IMR-90 (cell line): ENCODE data around the gene SLC26A2.

Source experiments
- FOS ChIP-seq: fragments of 150-350 bp; IDR thresholded peaks from 2 replicates; pipeline ENCODE4 v1.6.1; 2016; ENCODE audit warnings: low read depth, low read length
- MAZ ChIP-seq: IDR thresholded peaks from 2 replicates; pipeline ENCODE4 v1.6.1; 2012; ENCODE audit warnings: low read depth, mild to moderate bottlenecking, low read length, improper control_type of control experiment, moderate library complexity, borderline replicate concordance
- POLR2A ChIP-seq: IDR thresholded peaks from 2 replicates; pipeline ENCODE4 v1.6.1; 2012; ENCODE audit warnings: mild to moderate bottlenecking, low read depth, low read length
- TF ChIP-seq, protein P1 (sequence below): fragments of 150-350 bp; IDR thresholded peaks from 2 replicates; pipeline ENCODE4 v1.6.1; 2016; ENCODE audit warnings: low read depth, mild to moderate bottlenecking, low read length, moderate library complexity, borderline replicate concordance
- TF ChIP-seq, protein P2 (sequence below): conservative IDR thresholded peaks from 2 replicates; pipeline ENCODE4 v1.5.1; 2012; ENCODE audit warnings: mild to moderate bottlenecking, low read depth, low read length, improper control_type of control experiment

DNA sequence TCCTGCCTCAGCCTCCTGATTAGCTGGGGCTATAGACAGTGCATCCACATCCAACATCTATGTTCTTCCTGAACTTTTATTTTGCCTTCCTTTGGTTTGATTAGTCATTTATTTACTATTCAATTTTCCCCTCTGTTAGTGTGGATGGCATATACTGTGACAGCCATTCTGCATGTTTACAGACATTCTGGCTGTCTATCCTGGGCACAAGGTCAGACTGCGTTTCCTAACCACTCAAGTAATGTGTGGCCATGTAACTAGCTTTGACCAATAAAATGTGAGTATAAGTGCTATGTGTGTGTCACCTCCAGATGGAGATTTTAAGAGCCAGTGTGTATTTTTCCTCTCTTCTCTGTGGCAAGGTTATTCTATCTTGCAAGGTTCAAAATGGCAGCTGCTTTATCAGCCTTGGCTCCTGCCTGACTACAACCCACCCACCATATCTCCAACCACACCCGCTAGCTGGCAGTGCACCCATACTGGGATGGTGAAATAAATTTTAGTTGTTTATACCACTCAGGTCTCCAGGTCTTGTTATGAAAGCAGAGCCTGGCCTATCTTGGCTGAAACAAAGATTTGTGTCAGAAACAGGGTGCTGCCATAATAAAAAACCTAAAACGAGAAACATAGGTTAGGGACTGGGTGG is 48.2 kb upstream of the SLC26A2 start:
- TF ChIP-seq MAZ (no peak), POLR2A (no peak), FOS (no peak)
- TF ChIP-seq, protein P1, sequence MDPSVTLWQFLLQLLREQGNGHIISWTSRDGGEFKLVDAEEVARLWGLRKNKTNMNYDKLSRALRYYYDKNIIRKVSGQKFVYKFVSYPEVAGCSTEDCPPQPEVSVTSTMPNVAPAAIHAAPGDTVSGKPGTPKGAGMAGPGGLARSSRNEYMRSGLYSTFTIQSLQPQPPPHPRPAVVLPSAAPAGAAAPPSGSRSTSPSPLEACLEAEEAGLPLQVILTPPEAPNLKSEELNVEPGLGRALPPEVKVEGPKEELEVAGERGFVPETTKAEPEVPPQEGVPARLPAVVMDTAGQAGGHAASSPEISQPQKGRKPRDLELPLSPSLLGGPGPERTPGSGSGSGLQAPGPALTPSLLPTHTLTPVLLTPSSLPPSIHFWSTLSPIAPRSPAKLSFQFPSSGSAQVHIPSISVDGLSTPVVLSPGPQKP = no peak
- TF ChIP-seq, protein P2, sequence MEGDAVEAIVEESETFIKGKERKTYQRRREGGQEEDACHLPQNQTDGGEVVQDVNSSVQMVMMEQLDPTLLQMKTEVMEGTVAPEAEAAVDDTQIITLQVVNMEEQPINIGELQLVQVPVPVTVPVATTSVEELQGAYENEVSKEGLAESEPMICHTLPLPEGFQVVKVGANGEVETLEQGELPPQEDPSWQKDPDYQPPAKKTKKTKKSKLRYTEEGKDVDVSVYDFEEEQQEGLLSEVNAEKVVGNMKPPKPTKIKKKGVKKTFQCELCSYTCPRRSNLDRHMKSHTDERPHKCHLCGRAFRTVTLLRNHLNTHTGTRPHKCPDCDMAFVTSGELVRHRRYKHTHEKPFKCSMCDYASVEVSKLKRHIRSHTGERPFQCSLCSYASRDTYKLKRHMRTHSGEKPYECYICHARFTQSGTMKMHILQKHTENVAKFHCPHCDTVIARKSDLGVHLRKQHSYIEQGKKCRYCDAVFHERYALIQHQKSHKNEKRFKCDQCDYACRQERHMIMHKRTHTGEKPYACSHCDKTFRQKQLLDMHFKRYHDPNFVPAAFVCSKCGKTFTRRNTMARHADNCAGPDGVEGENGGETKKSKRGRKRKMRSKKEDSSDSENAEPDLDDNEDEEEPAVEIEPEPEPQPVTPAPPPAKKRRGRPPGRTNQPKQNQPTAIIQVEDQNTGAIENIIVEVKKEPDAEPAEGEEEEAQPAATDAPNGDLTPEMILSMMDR = no peak
